Stimulated activated CD8-positive, alpha-beta memory T cell treated with anti-CD3 and anti-CD28 coated beads, Interleukin-7, amount 100 ng/mL, for 1 hour (primary cell): Measurements from ENCODE around the gene KRTAP10-11.
"Not testable (repeated sequence)": the region's sequence is repeated elsewhere in the genome, so short reads cannot be mapped to it uniquely, and the experiment has no call there.

Experiments
- DNase-seq, 2 donors: peaks; one replicate each; pipeline ENCODE4 v3.0.0-alpha.2; 2020; ENCODE audit warnings: low read depth in 2 of 2

Gene KRTAP10-11

GRCh38 chr21:44614961-44615391, 31.2 kb upstream of the KRTAP10-11 start:
- DNase-seq, result no peak

GRCh38 chr21:44615466-44615865, 30.7 kb upstream of the KRTAP10-11 start:
- DNase-seq, result no peak

- no peak for DNase-seq
These were observed 30.2 kb upstream of the KRTAP10-11 start for GRCh38 chr21:44615911-44616590.

- no peak for DNase-seq
These were observed 29.7 kb upstream of the KRTAP10-11 start for GRCh38 chr21:44616591-44616926.

- no peak for DNase-seq
These were observed 29.1 kb upstream of the KRTAP10-11 start for GRCh38 chr21:44617071-44617501.

- no peak for DNase-seq
These were observed 27.7 kb upstream of the KRTAP10-11 start for GRCh38 chr21:44618504-44618903.

- peak; percentile 32 to 33 for DNase-seq
These were observed 27.3 kb upstream of the KRTAP10-11 start for GRCh38 chr21:44618909-44619308.

- DNase-seq, result no peak
These were observed 26.3 kb upstream of the KRTAP10-11 start for GRCh38 chr21:44619886-44620285.

GRCh38 chr21:44623575-44623974, 22.6 kb upstream of the KRTAP10-11 start:
- no peak for DNase-seq

GRCh38 chr21:44625756-44626155, 20.5 kb upstream of the KRTAP10-11 start:
- no peak for DNase-seq

GRCh38 chr21:44626262-44626661, 20.0 kb upstream of the KRTAP10-11 start:
- DNase-seq, result no peak

GRCh38 chr21:44626673-44627143, 19.5 kb upstream of the KRTAP10-11 start, which contains the start of gene KRTAP10-9:
KRTAP10-9 (plus strand) TSS chr21:44627093; CDS start chr21:44627172, 79 bp downstream.
- DNase-seq, result no peak

GRCh38 chr21:44627181-44627822, 18.9 kb upstream of the KRTAP10-11 start:
- not testable (repeated sequence) for DNase-seq

- not testable (repeated sequence) for DNase-seq
These were observed 18.4 kb upstream of the KRTAP10-11 start for GRCh38 chr21:44627831-44628233.

GRCh38 chr21:44628707-44629391, 17.4 kb upstream of the KRTAP10-11 start:
- DNase-seq, result no peak

GRCh38 chr21:44630440-44630839, 15.8 kb upstream of the KRTAP10-11 start:
- no peak for DNase-seq

- no peak for DNase-seq
These were observed 14.1 kb upstream of the KRTAP10-11 start for GRCh38 chr21:44632067-44632466.

- DNase-seq, result no peak
These were observed 9.8 kb upstream of the KRTAP10-11 start for GRCh38 chr21:44636209-44637017.

- DNase-seq, result no peak
These were observed 9.0 kb upstream of the KRTAP10-11 start, which contains the start of gene KRTAP10-10 for GRCh38 chr21:44637018-44637850. KRTAP10-10 (plus strand) TSS chr21:44637356; CDS start chr21:44637418, 62 bp downstream.

GRCh38 chr21:44637851-44638348, 8.3 kb upstream of the KRTAP10-11 start:
- DNase-seq, result not testable (repeated sequence)
